ENCODE measurements around the gene RGL1.

- no peak for TF ChIP-seq POLR2A (IDR thresholded peaks at IDR 0.05)
- no peak for TF ChIP-seq CTCF (IDR thresholded peaks at IDR 0.05)
Observed at GRCh38 chr1:183893561-183894289, 88.8 kb downstream of the RGL1 start.

Measured in lower leg skin (tissue), 3 donors.